HUES64 (cell line): ENCODE data around the gene CGN.

Experiments
- H3K27ac ChIP-seq: 2 replicates; pipeline ENCODE4 v1.7.0; 2013; ENCODE audit warnings: low read depth, low read length, inconsistent platforms
- H3K27me3 ChIP-seq: 2 replicates; pipeline ENCODE4 v1.6.1; 2013; ENCODE audit warnings: mild to moderate bottlenecking, low read length; ENCODE audit not compliant: insufficient read depth
- H3K36me3 ChIP-seq: 2 replicates; pipeline ENCODE4 v1.6.1; 2013; ENCODE audit warnings: mild to moderate bottlenecking, low read length; ENCODE audit not compliant: insufficient read depth
- H3K4me1 ChIP-seq: 2 replicates; pipeline ENCODE4 v1.6.1; 2013; ENCODE audit warnings: mild to moderate bottlenecking, low read length, moderate library complexity; ENCODE audit not compliant: insufficient read depth
- H3K4me3 ChIP-seq: 2 replicates; pipeline ENCODE4 v1.5.1; 2013; ENCODE audit warnings: mild to moderate bottlenecking, low read length, moderate library complexity
- H3K9ac ChIP-seq: 2 replicates; pipeline ENCODE4 v1.6.1; 2013; ENCODE audit warnings: mild to moderate bottlenecking, low read depth, low read length
- H3K9me3 ChIP-seq: 2 replicates; pipeline ENCODE4 v1.6.1; 2013; ENCODE audit warnings: low read depth, low read length; ENCODE audit not compliant: insufficient read depth
- WGBS: fragments of 150-250, 120-280 bp; methylation state at CpG from one replicate; pipeline ENCODE4 v1.1.7; 2013; ENCODE audit warnings: missing lambda C conversion rate; 5-methylcytosine and 5-hydroxymethylcytosine counted together

The CGN gene

DNA sequence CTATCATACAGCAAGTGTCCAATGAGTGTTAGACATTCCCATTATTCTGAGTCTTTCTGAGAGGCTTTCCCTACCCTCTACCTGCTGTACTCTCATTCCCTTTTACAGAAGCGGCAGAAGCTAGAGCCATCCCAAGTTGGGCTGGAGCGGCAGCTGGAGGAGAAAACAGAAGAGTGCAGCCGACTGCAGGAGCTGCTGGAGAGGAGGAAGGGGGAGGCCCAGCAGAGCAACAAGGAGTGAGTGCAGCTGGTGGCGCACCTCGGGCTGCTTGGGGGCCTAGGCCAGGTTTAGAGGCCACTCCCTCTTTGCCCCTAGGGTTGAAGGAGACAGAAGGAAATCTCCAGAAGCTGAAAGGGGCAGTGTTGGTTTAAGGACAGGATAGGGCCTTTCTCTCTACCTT lies 12.1 kb downstream of the CGN start:
- no peaks in the 10 kb centered on the region for H3K27me3 ChIP-seq
- H3K9me3 ChIP-seq = no peaks in the 10 kb centered on the region
- H3K9ac ChIP-seq = no peak overlapping the region
- WGBS = 63% methylated on average over 5 of the region's 5 CpGs
- no peak overlapping the region for H3K27ac ChIP-seq
- peaks cover 4% of the 10 kb centered on the region; the same call in 1 of the 2 replicates for H3K4me1 ChIP-seq
- peaks cover 71% of the 10 kb centered on the region for H3K36me3 ChIP-seq
- H3K4me3 ChIP-seq = no peak overlapping the region

- no peak overlapping the region for H3K9ac ChIP-seq
- H3K4me1 ChIP-seq = peaks cover 4% of the 10 kb centered on the region; the same call in 1 of the 2 replicates
- no peaks in the 10 kb centered on the region for H3K27me3 ChIP-seq
- H3K36me3 ChIP-seq = peaks cover 70% of the 10 kb centered on the region
- H3K4me3 ChIP-seq = no peak overlapping the region
- H3K27ac ChIP-seq = no peak overlapping the region
- WGBS = 93% methylated on average over 7 of the region's 7 CpGs
- no peaks in the 10 kb centered on the region for H3K9me3 ChIP-seq
Observed at GRCh38 chr1:151524736-151525135, 13.5 kb downstream of the CGN start.

DNA sequence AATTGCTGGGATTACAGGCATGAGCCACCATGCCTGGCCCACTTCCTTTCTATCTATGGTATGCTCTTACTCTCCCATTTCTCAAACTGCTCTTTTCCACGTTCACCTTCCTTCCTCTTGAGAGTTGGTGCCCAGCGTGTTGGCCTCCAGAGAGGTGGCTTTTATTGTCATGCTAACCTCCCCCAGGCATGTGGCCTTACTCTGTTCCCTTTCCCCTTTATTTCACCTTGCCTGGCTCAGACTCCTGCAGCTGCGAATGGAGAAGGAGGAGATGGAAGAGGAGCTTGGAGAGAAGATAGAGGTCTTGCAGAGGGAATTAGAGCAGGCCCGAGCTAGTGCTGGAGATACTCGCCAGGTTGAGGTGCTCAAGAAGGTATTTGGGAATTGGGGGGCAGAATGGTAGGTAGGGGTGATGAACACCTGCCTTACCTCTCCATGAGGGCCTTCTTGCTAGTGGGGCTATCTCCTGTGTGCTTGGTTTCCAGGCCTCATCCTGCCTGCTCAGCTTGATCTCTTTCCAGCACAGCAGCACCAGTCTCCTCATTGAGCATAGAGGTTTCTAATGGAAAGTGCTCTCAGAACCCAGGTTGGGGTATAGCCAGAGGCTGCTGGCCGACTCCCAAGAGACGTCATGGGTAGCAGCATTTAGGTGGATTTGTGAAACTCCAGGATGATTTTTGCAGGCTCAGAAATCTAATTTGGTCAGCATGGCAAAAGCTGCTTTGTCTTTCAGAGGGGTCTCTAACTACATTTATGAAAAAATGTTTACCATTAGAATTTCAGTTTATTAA lies 15.7 kb downstream of the CGN start:
- H3K27ac ChIP-seq = peak overlapping the region; percentile 41; the same call in 1 of the 2 replicates
- H3K36me3 ChIP-seq = peaks cover 75% of the 10 kb centered on the region
- 77% methylated on average over 7 of the region's 7 CpGs for WGBS

GRCh38 chr1:151529211-151529702 lies 18.1 kb downstream of the CGN start:
- H3K27me3 ChIP-seq = no peaks in the 10 kb centered on the region
- 94% methylated on average over 11 of the region's 11 CpGs for WGBS
- no peak overlapping the region for H3K4me3 ChIP-seq
- no peak overlapping the region for H3K9ac ChIP-seq
- peaks cover 72% of the 10 kb centered on the region for H3K36me3 ChIP-seq
- H3K27ac ChIP-seq = no peak overlapping the region
- H3K4me1 ChIP-seq = peaks cover 4% of the 10 kb centered on the region; the same call in 1 of the 2 replicates
- no peaks in the 10 kb centered on the region for H3K9me3 ChIP-seq

More for the DNA sequence above, 15.7 kb downstream of the CGN start:
- Histone ChIP-seq H3K4me3 (no peak overlapping the region), H3K4me1 (peaks cover 4% of the 10 kb centered on the region; the same call in 1 of the 2 replicates), H3K9me3 (no peaks in the 10 kb centered on the region), H3K9ac (no peak overlapping the region), H3K27me3 (no peaks in the 10 kb centered on the region)

- Histone ChIP-seq H3K4me1 (peaks cover 4% of the 10 kb centered on the region; the same call in 1 of the 2 replicates), H3K36me3 (peaks cover 70% of the 10 kb centered on the region), H3K9me3 (no peaks in the 10 kb centered on the region), H3K27ac (no peak overlapping the region), H3K9ac (no peak overlapping the region), H3K27me3 (no peaks in the 10 kb centered on the region), H3K4me3 (no peak overlapping the region)
- 96% methylated on average over 18 of the region's 18 CpGs for WGBS
Observed at GRCh38 chr1:151529781-151530180, 18.6 kb downstream of the CGN start.

DNA sequence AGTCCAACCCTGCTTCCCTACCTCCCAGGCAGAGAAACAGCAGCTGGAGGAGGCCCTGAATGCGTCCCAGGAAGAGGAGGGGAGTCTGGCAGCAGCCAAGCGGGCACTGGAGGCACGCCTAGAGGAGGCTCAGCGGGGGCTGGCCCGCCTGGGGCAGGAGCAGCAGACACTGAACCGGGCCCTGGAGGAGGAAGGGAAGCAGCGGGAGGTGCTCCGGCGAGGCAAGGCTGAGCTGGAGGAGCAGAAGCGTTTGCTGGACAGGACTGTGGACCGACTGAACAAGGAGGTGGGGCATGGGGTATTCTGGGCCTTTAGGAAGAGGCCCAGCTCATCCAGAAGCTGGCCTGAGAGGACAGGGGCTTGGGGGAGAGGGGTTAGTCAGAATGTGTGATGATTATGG lies 19.3 kb downstream of the CGN start:
- no peak overlapping the region for H3K27ac ChIP-seq
- H3K36me3 ChIP-seq = peaks cover 69% of the 10 kb centered on the region
- H3K4me3 ChIP-seq = no peak overlapping the region
- H3K27me3 ChIP-seq = no peaks in the 10 kb centered on the region
- H3K4me1 ChIP-seq = peaks cover 4% of the 10 kb centered on the region; the same call in 1 of the 2 replicates
- H3K9ac ChIP-seq = no peak overlapping the region
- 87% methylated on average over 11 of the region's 11 CpGs for WGBS
- H3K9me3 ChIP-seq = no peaks in the 10 kb centered on the region

- Histone ChIP-seq H3K4me1 (no peaks in the 10 kb centered on the region), H3K9me3 (no peaks in the 10 kb centered on the region), H3K36me3 (peaks cover 80% of the 10 kb centered on the region), H3K27ac (no peak overlapping the region), H3K9ac (no peak overlapping the region), H3K27me3 (no peaks in the 10 kb centered on the region), H3K4me3 (no peak overlapping the region)
- 90% methylated on average over 10 of the region's 10 CpGs for WGBS
Observed at GRCh38 chr1:151533870-151534269, 22.7 kb downstream of the CGN start.

- Histone ChIP-seq H3K36me3 (peaks cover 71% of the 10 kb centered on the region), H3K4me3 (no peak overlapping the region), H3K9ac (no peak overlapping the region), H3K27me3 (no peaks in the 10 kb centered on the region), H3K9me3 (no peaks in the 10 kb centered on the region), H3K4me1 (peaks cover 7% of the 10 kb centered on the region), H3K27ac (no peak overlapping the region)
- WGBS = 74% methylated on average over 12 of the region's 12 CpGs
Observed at GRCh38 chr1:151534662-151535278, 23.6 kb downstream of the CGN start.

- Histone ChIP-seq H3K4me3 (no peak overlapping the region), H3K27ac (no peak overlapping the region), H3K36me3 (peaks cover 63% of the 10 kb centered on the region), H3K4me1 (peaks cover 8% of the 10 kb centered on the region), H3K9ac (no peak overlapping the region), H3K27me3 (no peaks in the 10 kb centered on the region), H3K9me3 (no peaks in the 10 kb centered on the region)
- WGBS = 81% methylated on average over 6 of the region's 6 CpGs
Observed at GRCh38 chr1:151535326-151536271, 24.4 kb downstream of the CGN start.

GRCh38 chr1:151536499-151536898 lies 25.3 kb downstream of the CGN start:
- 91% methylated on average over 6 of the region's 7 CpGs for WGBS
- Histone ChIP-seq H3K4me1 (peaks cover 12% of the 10 kb centered on the region), H3K9ac (no peak overlapping the region)

More at GRCh38 chr1:151536499-151536898, 25.3 kb downstream of the CGN start:
- no peaks in the 10 kb centered on the region for H3K9me3 ChIP-seq
- H3K4me3 ChIP-seq = no peak overlapping the region
- no peak overlapping the region for H3K27ac ChIP-seq
- peaks cover 54% of the 10 kb centered on the region for H3K36me3 ChIP-seq
- no peaks in the 10 kb centered on the region for H3K27me3 ChIP-seq
